GM21390 (cell line): ENCODE data around the gene TBR1.
A peak's percentile ranks its signal among the peaks of the same experiment; 100 is the strongest.

Experiments
- ATAC-seq: cut with Tn5 transposase; IDR thresholded peaks from one replicate; pipeline ENCODE4 v1.9.1; 2021; ENCODE audit not compliant: unreplicated experiment

Gene TBR1

GRCh38 chr2:161414042-161415033, 1.8 kb upstream of the TBR1 start:
- ATAC-seq = peak; percentile 36

DNA sequence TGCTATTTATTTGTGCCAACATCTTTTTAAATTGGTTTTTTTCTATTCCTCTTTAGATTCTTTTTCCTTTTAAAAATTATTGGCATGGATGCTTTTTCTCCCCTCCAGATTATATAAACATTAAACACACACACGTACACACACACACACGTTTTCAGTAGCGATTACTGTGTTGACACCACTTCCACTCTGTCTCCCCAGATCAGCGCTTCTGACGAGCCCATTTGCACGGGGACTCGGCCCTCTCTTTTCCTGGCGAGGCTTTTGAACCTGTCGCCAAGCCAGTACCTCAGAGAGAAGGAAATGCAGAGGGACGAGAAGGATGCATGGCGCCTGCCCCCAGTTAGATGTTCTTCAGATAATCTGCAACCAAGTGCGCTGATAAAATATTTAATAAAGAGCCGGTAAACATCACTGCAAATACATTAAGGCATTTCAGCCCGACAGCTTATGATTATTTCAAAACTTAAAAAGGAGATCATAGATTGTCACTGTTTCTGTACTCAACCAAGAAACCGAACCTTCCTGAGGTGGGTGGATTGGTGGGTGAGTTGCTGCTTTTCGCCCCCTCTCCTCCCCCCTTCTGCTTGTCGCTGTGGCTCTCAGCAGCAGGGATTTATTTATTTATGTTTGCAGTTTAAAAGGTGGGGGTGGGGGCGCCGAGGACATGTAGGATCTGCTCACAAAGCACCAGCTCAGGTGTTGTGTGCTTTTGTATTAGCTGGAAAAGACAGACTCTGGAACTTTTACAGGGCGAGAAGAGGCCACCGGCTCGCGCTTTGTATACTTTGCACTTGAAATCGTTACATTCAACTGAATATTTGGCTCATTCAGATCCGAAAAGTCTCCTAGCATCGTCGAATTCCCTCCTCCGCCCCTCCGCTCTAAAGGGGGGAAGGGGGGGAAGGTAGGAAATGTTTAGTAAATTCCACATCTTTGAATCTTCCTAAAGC, 787 bp upstream of the TBR1 start:
- ATAC-seq = peak; percentile 35

- no peak for ATAC-seq
Observed at GRCh38 chr2:161416708-161417437, 776 bp downstream of the TBR1 start.

GRCh38 chr2:161417438-161418274, 1.6 kb downstream of the TBR1 start:
- no peak for ATAC-seq

DNA sequence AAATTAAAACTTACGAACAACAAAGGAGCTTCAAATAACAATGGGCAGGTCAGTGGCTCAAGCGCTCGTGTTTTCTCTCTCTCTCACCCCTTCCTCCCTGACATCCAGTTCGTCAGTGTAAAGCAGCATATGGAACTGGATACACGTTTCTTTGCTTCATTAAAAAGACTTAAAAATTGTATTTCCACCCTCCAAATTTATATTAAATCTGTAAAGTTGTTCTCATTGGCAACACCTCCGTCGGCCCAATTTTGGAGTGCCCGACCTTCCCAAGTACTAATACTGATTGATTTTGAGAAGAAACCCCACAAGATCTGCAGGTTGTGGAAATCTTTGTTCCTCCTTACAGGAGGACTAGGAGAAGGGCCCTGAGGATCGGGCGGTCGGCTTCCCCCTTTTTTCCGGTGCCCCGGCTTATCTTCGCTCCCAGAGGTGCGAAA, 2.2 kb downstream of the TBR1 start:
- no peak for ATAC-seq

DNA sequence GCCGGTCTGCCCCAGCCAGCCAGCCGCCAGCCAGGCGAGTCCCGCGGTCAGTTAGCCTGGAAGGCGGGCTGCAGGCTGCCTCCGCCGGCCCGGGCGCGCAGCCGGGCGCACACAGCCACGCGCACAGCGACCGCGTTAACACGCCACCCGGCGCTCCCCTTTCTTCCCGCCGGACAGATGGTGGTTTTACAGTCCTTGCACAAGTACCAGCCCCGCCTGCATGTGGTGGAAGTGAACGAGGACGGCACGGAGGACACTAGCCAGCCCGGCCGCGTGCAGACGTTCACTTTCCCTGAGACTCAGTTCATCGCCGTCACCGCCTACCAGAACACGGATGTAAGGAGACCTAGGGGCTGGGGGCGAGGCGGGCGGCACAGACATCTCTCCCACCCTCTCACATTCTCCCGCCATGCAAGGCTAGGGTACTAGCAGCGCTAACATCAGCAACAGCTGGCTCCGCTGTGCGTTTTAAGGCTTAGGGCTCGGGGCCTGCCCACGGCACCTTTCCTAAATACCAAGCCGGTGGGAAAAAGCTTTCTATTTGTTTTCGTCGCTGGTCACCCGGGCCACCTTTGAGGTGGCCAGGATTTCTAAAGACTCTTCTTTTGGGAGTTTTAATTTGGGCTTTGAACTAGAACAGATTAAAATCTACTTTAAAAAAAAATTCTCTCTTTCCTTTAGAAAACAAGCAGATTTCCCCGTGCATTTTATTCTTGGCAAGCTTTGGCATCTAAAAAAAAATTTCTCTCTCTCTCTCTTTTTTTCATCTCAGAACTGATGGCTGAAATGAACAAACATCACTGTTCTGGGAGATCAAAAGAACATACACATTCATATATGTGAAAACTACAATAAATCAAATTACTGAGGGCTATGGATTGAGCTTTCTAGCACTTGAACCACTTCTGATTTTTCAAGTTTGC, 2.9 kb downstream of the TBR1 start:
- no peak for ATAC-seq

- no peak for ATAC-seq
Observed at GRCh38 chr2:161419638-161420190, 3.6 kb downstream of the TBR1 start.

GRCh38 chr2:161420406-161421074, 4.4 kb downstream of the TBR1 start:
- no peak for ATAC-seq

DNA sequence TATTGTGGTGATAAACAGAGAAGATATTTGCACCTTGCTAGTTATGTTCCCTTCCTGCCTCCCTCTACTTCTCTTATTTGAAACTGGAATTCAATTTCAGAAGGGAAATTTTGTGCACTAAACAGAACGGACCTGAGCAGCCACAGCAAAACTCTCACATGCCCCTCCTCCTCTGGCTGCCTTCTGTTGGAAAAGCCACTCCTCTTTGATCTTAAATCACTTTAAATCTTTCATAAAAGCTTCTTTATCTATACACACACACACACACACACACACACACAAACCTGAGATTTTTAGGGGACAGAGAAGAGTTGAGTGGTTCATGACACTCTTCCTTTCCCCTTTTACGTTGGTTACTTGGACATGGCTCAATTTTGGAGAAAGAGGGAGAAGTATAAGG, 5.6 kb downstream of the TBR1 start:
- ATAC-seq = no peak

GRCh38 chr2:161422816-161423403, 6.8 kb downstream of the TBR1 start:
- no peak for ATAC-seq

DNA sequence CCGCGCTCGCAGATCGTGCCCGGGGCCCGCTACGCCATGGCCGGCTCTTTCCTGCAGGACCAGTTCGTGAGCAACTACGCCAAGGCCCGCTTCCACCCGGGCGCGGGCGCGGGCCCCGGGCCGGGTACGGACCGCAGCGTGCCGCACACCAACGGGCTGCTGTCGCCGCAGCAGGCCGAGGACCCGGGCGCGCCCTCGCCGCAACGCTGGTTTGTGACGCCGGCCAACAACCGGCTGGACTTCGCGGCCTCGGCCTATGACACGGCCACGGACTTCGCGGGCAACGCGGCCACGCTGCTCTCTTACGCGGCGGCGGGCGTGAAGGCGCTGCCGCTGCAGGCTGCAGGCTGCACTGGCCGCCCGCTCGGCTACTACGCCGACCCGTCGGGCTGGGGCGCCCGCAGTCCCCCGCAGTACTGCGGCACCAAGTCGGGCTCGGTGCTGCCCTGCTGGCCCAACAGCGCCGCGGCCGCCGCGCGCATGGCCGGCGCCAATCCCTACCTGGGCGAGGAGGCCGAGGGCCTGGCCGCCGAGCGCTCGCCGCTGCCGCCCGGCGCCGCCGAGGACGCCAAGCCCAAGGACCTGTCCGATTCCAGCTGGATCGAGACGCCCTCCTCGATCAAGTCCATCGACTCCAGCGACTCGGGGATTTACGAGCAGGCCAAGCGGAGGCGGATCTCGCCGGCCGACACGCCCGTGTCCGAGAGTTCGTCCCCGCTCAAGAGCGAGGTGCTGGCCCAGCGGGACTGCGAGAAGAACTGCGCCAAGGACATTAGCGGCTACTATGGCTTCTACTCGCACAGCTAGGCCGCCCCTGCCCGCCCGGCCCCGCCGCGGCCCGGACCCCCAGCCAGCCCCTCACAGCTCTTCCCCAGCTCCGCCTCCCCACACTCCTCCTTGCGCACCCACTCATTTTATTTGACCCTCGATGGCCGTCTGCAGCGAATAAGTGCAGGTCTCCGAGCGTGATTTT, 7.6 kb downstream of the TBR1 start:
- ATAC-seq = no peak

DNA sequence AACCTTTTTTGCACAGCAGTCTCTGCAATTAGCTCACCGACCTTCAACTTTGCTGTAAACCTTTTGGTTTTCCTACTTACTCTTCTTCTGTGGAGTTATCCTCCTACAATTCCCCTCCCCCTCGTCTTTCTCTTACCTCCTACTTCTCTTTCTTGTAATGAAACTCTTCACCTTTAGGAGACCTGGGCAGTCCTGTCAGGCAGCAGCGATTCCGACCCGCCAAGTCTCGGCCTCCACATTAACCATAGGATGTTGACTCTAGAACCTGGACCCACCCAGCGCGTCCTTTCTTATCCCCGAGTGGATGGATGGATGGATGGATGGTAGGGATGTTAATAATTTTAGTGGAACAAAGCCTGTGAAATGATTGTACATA, 8.3 kb downstream of the TBR1 start:
- no peak for ATAC-seq

GRCh38 chr2:161424891-161425727, 9.0 kb downstream of the TBR1 start:
- ATAC-seq = no peak

GRCh38 chr2:161425728-161426454, 9.8 kb downstream of the TBR1 start:
- no peak for ATAC-seq

DNA sequence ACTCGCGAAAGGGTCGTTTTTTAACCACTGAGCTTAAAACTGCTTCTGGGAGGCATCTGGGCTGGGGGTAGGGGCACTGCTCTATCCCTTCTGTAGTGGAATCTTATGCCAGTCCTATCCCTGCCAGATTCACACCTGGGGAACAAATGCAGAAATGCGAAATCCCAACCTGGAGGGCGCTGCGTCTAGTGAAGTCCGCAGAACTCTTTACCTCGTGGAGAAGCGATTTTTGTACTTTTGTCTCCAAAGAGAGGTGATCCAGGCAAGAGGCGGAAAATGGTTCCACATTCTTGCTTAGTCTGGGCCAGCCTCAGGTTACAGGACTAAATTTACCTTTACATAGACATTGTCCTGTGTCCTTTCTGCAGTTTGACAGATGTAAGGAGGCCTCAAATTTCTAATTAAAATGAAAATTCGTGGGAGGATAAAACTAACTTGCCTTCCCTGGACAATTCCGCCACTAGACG, 10.4 kb downstream of the TBR1 start:
- no peak for ATAC-seq
